Loucy (cell line): Measurements from ENCODE around the gene ZNF236.

Source experiments
- EZH2phosphoT487 ChIP-seq: fragments of 200-600 bp; IDR thresholded peaks from 2 replicates; pipeline ENCODE4 v1.6.1; 2018; ENCODE audit warnings: antibody characterized with exemption, mild to moderate bottlenecking, moderate library complexity, borderline replicate concordance
- TF ChIP-seq, protein P1 (sequence below): fragments of 200-600 bp; sonication (generic); conservative IDR thresholded peaks from 2 replicates; pipeline ENCODE4 v1.5.1; 2014; ENCODE audit warnings: mild to moderate bottlenecking, antibody characterized with exemption, low read length

DNA sequence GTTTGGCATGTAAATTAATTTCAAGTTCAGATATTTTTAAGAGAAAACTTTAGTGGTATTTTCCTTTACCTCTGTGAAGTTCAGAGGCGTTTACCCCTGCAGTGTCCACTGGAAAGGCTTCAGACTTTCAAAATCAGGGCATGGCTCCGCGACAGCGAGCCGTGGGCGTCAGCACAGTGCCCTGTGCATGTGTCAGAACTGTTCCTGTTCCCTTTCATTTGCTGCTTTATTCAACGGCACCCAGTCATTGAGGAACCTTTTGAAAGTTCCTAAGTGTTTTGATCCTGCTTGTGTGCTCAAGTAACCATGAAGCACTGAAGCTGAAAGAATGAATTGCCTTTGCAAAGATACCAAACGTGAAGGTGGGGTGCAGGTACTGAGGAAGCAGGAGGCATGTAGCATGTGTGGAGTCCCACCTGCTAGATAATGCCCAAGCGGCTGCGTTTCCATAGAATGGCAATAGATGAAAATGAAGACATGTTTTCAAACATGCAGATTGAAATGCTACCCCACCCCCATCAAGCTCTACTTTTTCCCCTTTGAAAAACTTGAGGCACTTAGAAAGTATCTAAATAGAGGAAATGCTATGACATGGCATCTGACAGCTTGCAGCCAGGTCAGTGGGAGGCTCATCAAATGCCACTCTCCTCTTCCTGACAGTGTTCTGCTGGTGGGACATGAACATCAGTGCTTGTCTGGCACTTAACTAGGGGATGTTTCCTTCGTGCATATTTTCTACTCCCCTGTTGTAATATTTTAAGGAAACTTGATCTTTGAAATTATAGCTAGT lies 148.6 kb downstream of the ZNF236 start:
- TF ChIP-seq, protein P1, sequence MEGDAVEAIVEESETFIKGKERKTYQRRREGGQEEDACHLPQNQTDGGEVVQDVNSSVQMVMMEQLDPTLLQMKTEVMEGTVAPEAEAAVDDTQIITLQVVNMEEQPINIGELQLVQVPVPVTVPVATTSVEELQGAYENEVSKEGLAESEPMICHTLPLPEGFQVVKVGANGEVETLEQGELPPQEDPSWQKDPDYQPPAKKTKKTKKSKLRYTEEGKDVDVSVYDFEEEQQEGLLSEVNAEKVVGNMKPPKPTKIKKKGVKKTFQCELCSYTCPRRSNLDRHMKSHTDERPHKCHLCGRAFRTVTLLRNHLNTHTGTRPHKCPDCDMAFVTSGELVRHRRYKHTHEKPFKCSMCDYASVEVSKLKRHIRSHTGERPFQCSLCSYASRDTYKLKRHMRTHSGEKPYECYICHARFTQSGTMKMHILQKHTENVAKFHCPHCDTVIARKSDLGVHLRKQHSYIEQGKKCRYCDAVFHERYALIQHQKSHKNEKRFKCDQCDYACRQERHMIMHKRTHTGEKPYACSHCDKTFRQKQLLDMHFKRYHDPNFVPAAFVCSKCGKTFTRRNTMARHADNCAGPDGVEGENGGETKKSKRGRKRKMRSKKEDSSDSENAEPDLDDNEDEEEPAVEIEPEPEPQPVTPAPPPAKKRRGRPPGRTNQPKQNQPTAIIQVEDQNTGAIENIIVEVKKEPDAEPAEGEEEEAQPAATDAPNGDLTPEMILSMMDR: no peak
- TF ChIP-seq EZH2phosphoT487: no peak
